Peyer's patch (tissue), 4 donors: ENCODE data around the gene OLFM2. TPM values are rescaled to one million over a fixed set of nuclear protein-coding genes. Genes with fewer than 3 reads are reported as not detected.

Source experiments
- DNase-seq, 3 donors: peaks; one replicate each; pipeline ENCODE4 v3.0.0-alpha.2; 2017 to 2019
- H3K27ac ChIP-seq, 4 donors: fragments of 200-600 bp; sonication (generic); one replicate each; pipeline ENCODE4 v1.5.1; 2016 to 2019
- H3K27me3 ChIP-seq, 2 donors: fragments of 200-600 bp; sonication (generic); one replicate each; pipeline ENCODE4 v1.5.1; 2019
- H3K36me3 ChIP-seq, 3 donors: fragments of 200-600 bp; sonication (generic); one replicate each; pipeline ENCODE4 v1.5.1; 2016 to 2019
- H3K4me1 ChIP-seq, 4 donors: fragments of 200-600 bp; sonication (generic); one replicate each; pipeline ENCODE4 v1.5.1; 2016 to 2019
- H3K4me3 ChIP-seq, 4 donors: fragments of 200-600 bp; sonication (generic); 1 replicate in 3 of 4; 2 replicates in 1 of 4; pipeline ENCODE4 v1.5.1; 2016 to 2019; ENCODE audit warnings: mild to moderate bottlenecking in 1 of 4
- H3K9me3 ChIP-seq, 4 donors: fragments of 200-600 bp; sonication (generic); one replicate each; pipeline ENCODE4 v1.5.1; 2016 to 2019; ENCODE audit warnings: mild to moderate bottlenecking in 1 of 4
- CTCF ChIP-seq, 6 experiments: fragments of 450-650 bp in 4 of 6; fragments of 200-600 bp in 2 of 6; sonication (generic) in 1 of 6; IDR thresholded peaks; one replicate each; pipeline ENCODE4 v1.5.1; 2017 to 2019; ENCODE audit warnings: antibody characterized with exemption in 6 of 6, mild to moderate bottlenecking in 3 of 6, moderate library complexity in 1 of 6
- POLR2A ChIP-seq, 2 donors: fragments of 450-650 bp; IDR thresholded peaks; one replicate each; pipeline ENCODE4 v1.5.1; 2017; ENCODE audit warnings: antibody characterized with exemption in 2 of 2, mild to moderate bottlenecking in 2 of 2, moderate library complexity in 2 of 2
- total RNA-seq, 4 donors: library from RNA; depleted of rRNA; stranded (reverse); fragments of >200 nt; gene quantifications; one replicate each; pipeline ENCODE4 v1.1.0, GENCODE V29; 2016

Gene OLFM2
- total RNA-seq, 4 donors from 2014 or later: 1.1 to 5.3 (median 2.1) TPM; not detected in 1

- H3K9me3 ChIP-seq: no peaks in the 10 kb centered on the region
- H3K36me3 ChIP-seq: peaks cover 0 to 62% (median 0%) of the 10 kb centered on the region in 3 donors
- no peak overlapping the region for H3K4me3 ChIP-seq
- H3K27me3 ChIP-seq: no peaks in the 10 kb centered on the region
- no peak for DNase-seq
- no peak overlapping the region for H3K27ac ChIP-seq
- H3K4me1 ChIP-seq: peaks cover 0 to 17% (median 7%) of the 10 kb centered on the region in 4 donors
- TF ChIP-seq POLR2A (IDR thresholded peaks at IDR 0.05) (no peak), CTCF (IDR thresholded peaks at IDR 0.05) (no peak)
Measured at GRCh38 chr19:9839415-9839814, 96.9 kb downstream of the OLFM2 start.

GRCh38 chr19:9838324-9838723 is 98.0 kb downstream of the OLFM2 start:
- peaks cover 0 to 52% (median 0%) of the 10 kb centered on the region in 3 donors for H3K36me3 ChIP-seq
- no peak overlapping the region for H3K27ac ChIP-seq
- no peaks in the 10 kb centered on the region for H3K27me3 ChIP-seq
- no peak for TF ChIP-seq CTCF (IDR thresholded peaks at IDR 0.05)
- no peak for TF ChIP-seq POLR2A (IDR thresholded peaks at IDR 0.05)
- no peak for DNase-seq
- peaks cover 0 to 17% (median 7%) of the 10 kb centered on the region in 4 donors for H3K4me1 ChIP-seq
- H3K9me3 ChIP-seq: no peaks in the 10 kb centered on the region
- H3K4me3 ChIP-seq: no peak overlapping the region

- no peak overlapping the region for H3K27ac ChIP-seq
Measured at GRCh38 chr19:9836021-9836420, 100.3 kb downstream of the OLFM2 start.

GRCh38 chr19:9835507-9835949 is 100.8 kb downstream of the OLFM2 start:
- Histone ChIP-seq H3K27me3 (no peaks in the 10 kb centered on the region), H3K36me3 (peaks cover 0 to 24% (median 0%) of the 10 kb centered on the region in 3 donors), H3K9me3 (no peaks in the 10 kb centered on the region), H3K4me1 (peaks cover 0 to 17% (median 7%) of the 10 kb centered on the region in 4 donors), H3K4me3 (peak overlapping the region; percentile 90 to 100 (median 94)), H3K27ac (peak overlapping the region; percentile 69 to 83 (median 76))
- no peak for DNase-seq
- TF ChIP-seq POLR2A (IDR thresholded peaks at IDR 0.05) (no peak), CTCF (IDR thresholded peaks at IDR 0.05) (no peak)

More at GRCh38 chr19:9836021-9836420, 100.3 kb downstream of the OLFM2 start:
- H3K9me3 ChIP-seq: no peaks in the 10 kb centered on the region
- TF ChIP-seq POLR2A (IDR thresholded peaks at IDR 0.05): no peak
- TF ChIP-seq CTCF (IDR thresholded peaks at IDR 0.05): no peak
- H3K27me3 ChIP-seq: no peaks in the 10 kb centered on the region
- H3K4me1 ChIP-seq: peaks cover 0 to 17% (median 7%) of the 10 kb centered on the region in 4 donors
- peaks cover 0 to 29% (median 0%) of the 10 kb centered on the region in 3 donors for H3K36me3 ChIP-seq
- DNase-seq: no peak
- H3K4me3 ChIP-seq: peak overlapping the region; percentile 90 to 100 (median 94)

- Histone ChIP-seq H3K27me3 (no peaks in the 10 kb centered on the region), H3K4me1 (peaks cover 0 to 17% (median 7%) of the 10 kb centered on the region in 4 donors), H3K9me3 (no peaks in the 10 kb centered on the region), H3K36me3 (peaks cover 0 to 24% (median 0%) of the 10 kb centered on the region in 3 donors), H3K27ac (peak within 1 kb of the TSS; percentile 69 to 83 (median 76)), H3K4me3 (peak within 1 kb of the TSS; percentile 90 to 100 (median 94))
- peak in 1 of 2 donors; percentile 41 for TF ChIP-seq POLR2A (IDR thresholded peaks at IDR 0.05)
- peak; percentile 28 to 81 (median 68) for TF ChIP-seq CTCF (IDR thresholded peaks at IDR 0.05)
- DNase-seq: peak; percentile 99 to 100 (median 100)
Measured at GRCh38 chr19:9834726-9835506, 101.4 kb downstream of the OLFM2 start, which contains the start of gene PIN1. Gene PIN1 (plus strand): TSS chr19:9835318. CDS start chr19:9835345, 27 bp downstream.
